Measurements from ENCODE around the gene TEDC2.

TEDC2 gene

GRCh38 chr16:2496223-2497115 is 36.6 kb downstream of the TEDC2 start:
- no peak for DNase-seq (ENCODE audit: low spot score)

- DNase-seq (ENCODE audit: low spot score) = no peak
These were observed 37.3 kb downstream of the TEDC2 start for GRCh38 chr16:2497116-2497630.

GRCh38 chr16:2497695-2498484 is 38.0 kb downstream of the TEDC2 start:
- no peak for DNase-seq (ENCODE audit: low spot score)

GRCh38 chr16:2498531-2499253 is 38.8 kb downstream of the TEDC2 start:
- no peak for DNase-seq (ENCODE audit: low spot score)

GRCh38 chr16:2499454-2499853 is 39.5 kb downstream of the TEDC2 start:
- no peak for DNase-seq (ENCODE audit: low spot score)

- no peak for DNase-seq (ENCODE audit: low spot score)
These were observed 40.1 kb downstream of the TEDC2 start for GRCh38 chr16:2499890-2500429.

DNA sequence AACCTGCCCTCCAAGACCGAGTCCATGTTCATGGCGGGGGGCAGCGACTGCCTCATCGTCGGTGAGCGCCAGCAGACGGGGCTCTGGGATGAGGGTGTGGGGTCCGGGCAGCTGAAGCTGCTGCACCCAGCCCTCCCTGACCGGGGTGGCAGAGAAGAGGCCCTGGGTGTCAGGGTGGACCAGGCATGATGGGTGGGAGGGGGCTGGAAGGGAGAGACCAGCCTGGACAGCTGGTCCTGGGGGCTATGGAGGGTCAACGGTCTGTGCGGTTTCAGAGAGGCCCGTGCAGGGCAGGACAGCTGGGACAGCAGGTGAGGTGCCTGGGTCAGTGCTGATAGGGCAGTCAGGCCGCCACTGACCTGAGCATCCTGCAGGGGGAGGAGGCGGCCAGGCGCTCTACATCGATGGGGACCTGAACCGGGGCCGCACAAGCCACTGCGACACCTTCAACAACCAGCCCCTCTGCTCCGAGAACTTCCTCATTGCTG is 40.6 kb downstream of the TEDC2 start:
- no peak for DNase-seq (ENCODE audit: low spot score)

- DNase-seq (ENCODE audit: low spot score) = peak; percentile 84
These were observed 41.2 kb downstream of the TEDC2 start for GRCh38 chr16:2500918-2501750.

DNA sequence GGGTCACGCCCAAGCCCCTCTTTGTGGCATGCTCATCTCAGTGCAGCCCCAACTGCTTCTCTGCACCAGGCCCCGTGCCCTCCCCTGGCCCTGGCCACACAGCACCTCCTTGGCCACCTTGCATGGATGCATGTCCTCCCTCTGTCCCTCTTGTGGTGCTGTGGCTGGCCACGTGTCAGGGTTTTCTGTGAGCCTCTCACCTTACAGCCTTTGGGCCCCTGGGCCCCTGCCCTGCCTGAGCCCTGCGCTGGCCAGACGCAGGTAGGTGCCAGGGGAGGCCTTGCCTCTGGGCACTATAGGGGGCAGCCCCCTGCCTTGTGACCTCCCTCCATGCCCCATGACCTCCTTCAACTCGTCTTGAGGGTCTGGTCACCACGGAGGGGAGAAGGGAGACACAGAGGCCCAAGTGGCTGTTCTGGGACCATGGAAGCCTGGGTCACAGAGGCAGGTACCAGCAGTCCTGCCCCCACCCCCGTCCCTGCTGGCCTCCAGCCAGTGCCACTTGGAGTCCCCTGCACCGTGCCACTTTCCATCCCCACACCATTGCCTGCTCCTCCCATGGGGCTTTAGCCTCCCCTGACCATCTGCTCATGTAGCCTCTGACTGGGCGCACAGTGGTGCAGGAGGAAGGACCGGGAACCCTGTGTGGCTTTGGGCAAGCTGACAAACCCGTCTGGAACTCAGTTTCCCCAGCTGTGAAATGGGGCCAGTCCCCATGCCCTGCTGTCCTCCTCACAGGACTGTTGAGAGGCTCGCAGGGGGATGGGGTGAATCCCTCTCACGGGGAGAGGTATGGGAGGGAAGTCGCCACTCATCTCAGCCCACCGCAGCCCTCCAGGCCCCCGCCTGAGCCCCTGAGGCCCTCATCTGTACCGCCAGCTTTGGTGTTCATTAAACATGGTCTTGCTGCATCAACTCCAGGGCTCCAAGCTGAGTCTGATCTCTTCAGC is 42.3 kb downstream of the TEDC2 start:
- no peak for DNase-seq (ENCODE audit: low spot score)

GRCh38 chr16:2505695-2506094 is 45.8 kb downstream of the TEDC2 start:
- no peak for DNase-seq (ENCODE audit: low spot score)

DNA sequence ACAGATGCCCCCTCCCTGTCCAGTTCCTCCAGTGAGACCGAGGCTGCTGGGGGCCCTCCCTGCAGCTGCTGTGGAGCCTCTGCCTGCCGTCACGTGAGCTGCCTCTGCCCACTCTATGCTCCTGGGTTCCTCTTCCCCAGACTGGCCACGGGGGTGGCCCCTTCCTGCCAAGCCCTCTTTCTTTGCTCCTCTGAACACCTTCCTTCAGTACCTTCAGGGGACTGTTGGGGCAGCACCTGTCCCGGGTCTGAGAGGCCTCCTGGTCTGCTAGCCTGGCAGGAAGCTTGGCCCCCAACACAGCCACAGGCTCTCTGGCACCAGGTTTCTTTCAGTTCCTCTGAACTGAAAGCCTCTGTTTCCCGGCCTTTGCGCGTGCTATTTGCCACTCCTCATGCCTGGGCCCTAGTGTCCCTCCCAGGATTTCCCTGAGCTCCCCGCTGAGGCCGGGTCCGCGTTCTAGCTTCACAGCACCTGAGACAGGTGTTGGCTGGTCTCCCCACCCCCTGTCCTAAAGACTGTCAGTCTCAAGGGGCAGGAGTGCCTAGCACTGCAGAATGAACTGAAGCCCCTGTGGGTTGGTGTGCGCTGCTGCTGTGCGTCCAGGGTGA is 47.2 kb downstream of the TEDC2 start:
- no peak for DNase-seq (ENCODE audit: low spot score)

DNA sequence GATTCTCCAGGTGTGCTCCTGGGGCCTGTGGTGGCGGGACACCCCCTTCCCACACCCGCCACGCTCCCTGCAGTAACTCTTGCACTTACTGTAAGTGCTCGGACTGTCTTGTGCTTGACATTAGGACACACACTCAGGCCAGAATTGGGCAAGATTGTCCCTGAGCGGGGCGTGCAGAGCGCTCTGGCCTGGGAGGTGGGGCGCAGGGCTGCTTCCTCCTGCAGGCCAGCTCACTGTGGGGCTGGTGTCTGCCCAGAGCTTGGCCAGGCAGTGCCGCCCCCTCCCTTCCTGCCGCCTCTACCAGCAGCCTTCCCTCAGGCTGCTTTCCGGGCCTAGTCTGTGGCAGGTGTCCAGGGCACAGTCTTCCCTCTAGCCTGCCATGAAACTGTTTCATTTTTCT is 47.8 kb downstream of the TEDC2 start:
- DNase-seq (ENCODE audit: low spot score) = no peak

DNA sequence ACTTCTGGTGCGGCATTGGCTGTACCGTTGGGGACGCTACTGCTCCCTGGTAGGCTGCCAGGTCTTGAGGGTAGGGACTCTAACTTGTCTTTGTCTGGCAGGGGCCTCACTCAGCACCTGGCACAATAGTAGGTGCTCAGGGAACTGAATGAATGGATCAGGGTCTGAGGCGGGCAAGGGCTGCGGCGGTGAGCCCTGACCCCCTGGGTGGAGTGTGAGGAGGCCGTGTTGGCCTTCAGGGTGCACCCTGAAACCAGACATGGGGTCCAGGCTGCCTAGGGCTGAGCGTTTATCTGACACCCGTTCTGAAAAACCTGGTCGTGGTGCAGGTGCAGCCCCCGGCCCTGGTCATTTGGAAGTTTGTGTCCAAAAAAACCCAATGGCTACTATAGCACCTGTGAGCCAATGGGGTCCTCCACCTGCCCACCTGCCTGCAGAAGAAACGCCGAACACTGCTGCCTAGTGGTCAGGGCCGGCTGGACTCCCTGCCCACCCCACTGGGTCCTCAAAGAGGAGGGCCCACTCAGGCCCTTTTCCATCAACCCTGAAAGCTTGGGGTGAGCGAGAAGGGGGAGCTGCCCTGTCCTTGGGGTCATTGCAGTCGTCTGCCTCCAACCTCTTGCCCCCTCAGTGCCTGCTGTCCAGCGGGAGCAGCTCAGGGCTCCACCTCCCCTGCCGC is 49.0 kb downstream of the TEDC2 start:
- no peak for DNase-seq (ENCODE audit: low spot score)

- DNase-seq (ENCODE audit: low spot score) = no peak
These were observed 51.4 kb downstream of the TEDC2 start for GRCh38 chr16:2511128-2511800.

GRCh38 chr16:2511996-2512734 is 52.3 kb downstream of the TEDC2 start:
- no peak for DNase-seq (ENCODE audit: low spot score)

DNA sequence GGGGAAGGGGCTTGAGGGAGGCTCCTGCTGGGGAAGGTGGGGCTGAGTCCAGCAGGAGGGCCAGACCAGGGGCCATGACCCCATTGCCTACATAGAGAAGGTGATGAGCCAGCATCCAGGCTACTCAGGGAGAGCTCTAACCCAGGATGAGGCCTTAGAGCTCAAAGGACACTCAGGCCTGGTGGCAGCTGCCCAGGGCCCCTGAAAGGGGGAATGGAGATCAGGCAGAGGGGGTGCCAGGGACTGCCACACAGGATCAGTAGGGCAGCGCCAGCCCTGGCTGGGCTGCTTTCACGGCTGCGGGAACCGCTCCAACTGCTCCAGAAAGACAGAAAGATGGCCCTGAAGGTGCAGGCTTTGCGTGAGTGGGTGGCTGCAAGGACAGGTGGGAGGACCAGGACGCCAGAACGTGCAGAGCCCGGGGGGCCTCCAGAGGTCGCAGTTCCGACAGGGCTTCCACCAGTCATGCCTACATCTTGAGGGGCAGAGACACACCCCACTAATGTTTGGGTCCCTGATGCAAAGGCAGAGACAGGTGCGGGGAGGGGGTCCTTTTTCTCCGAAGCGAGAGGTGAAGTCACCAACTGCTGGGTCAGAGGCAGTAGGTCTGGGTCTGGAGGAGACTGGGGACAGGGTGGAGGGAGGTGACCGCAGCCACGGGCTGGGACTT is 53.0 kb downstream of the TEDC2 start:
- DNase-seq (ENCODE audit: low spot score) = no peak

Data from kidney capillary endothelial cell (primary cell).